Activated naive CD4-positive, alpha-beta T cell treated with anti-CD3 and anti-CD28 coated beads, Interleukin-2, amount 50 U/mL, for 16 hours (primary cell): ENCODE measurements around the gene TMEM82.

Source experiments
- DNase-seq: peaks from one replicate; pipeline ENCODE4 v3.0.0-alpha.2; 2020

Gene TMEM82

GRCh38 chr1:15757575-15758342, 15.5 kb downstream of the TMEM82 start:
- DNase-seq: no peak

GRCh38 chr1:15758343-15758931, 16.1 kb downstream of the TMEM82 start, which contains the start of gene FBLIM1:
Gene FBLIM1 (plus strand): TSS chr1:15758795. CDS start chr1:15764984, 6,189 bp downstream.
- no peak for DNase-seq

- DNase-seq: no peak
Observed at GRCh38 chr1:15758953-15759661, 16.8 kb downstream of the TMEM82 start.

- DNase-seq: no peak
Observed at GRCh38 chr1:15760520-15761211, 18.4 kb downstream of the TMEM82 start.

- no peak for DNase-seq
Observed at GRCh38 chr1:15761366-15762128, 19.2 kb downstream of the TMEM82 start.

- no peak for DNase-seq
Observed at GRCh38 chr1:15762546-15762945, 20.2 kb downstream of the TMEM82 start.

GRCh38 chr1:15764269-15764764, 22.0 kb downstream of the TMEM82 start:
- no peak for DNase-seq

- DNase-seq: no peak
Observed at GRCh38 chr1:15764890-15765289, 22.6 kb downstream of the TMEM82 start.

GRCh38 chr1:15765495-15766194, 23.3 kb downstream of the TMEM82 start:
- DNase-seq: no peak

GRCh38 chr1:15767941-15768340, 25.6 kb downstream of the TMEM82 start:
- DNase-seq: no peak

- DNase-seq: no peak
Observed at GRCh38 chr1:15768388-15768787, 26.1 kb downstream of the TMEM82 start.

GRCh38 chr1:15770313-15770962, 28.1 kb downstream of the TMEM82 start:
- no peak for DNase-seq

GRCh38 chr1:15771836-15772515, 29.7 kb downstream of the TMEM82 start:
- no peak for DNase-seq

- DNase-seq: no peak
Observed at GRCh38 chr1:15775706-15776105, 33.4 kb downstream of the TMEM82 start.

- DNase-seq: no peak
Observed at GRCh38 chr1:15777909-15778707, 35.8 kb downstream of the TMEM82 start.

- DNase-seq: no peak
Observed at GRCh38 chr1:15785683-15786082, 43.4 kb downstream of the TMEM82 start.

GRCh38 chr1:15786581-15786980, 44.3 kb downstream of the TMEM82 start:
- no peak for DNase-seq

- no peak for DNase-seq
Observed at GRCh38 chr1:15788624-15789301, 46.5 kb downstream of the TMEM82 start.

- DNase-seq: no peak
Observed at GRCh38 chr1:15796086-15796462, 53.8 kb downstream of the TMEM82 start.
